SK-N-SH (cell line): ENCODE measurements around the gene SLC8A1.

Source experiments
- EP300 ChIP-seq, 2 experiments: IDR thresholded peaks; 2 replicates each; pipeline versions ENCODE4 v1.4.0 to v1.6.1; 2012; ENCODE audit warnings: borderline replicate concordance in 1 of 2, low read depth in 1 of 2, low read length in 1 of 2
- GABPA ChIP-seq: IDR thresholded peaks from 2 replicates; pipeline ENCODE4 v1.4.0; 2012; ENCODE audit warnings: low read depth, mild to moderate bottlenecking
- POLR2AphosphoS5 ChIP-seq: IDR thresholded peaks from 2 replicates; pipeline ENCODE4 v1.6.1; 2012; ENCODE audit warnings: low read depth, low read length
- RCOR1 ChIP-seq: fragments of 150-350 bp; IDR thresholded peaks from 2 replicates; pipeline ENCODE4 v1.6.1; 2017; ENCODE audit warnings: antibody characterized with exemption, low read length
- SIN3A ChIP-seq: IDR thresholded peaks from 2 replicates; pipeline ENCODE4 v1.6.1; 2012; ENCODE audit warnings: low read depth, mild to moderate bottlenecking, low read length, moderate library complexity, borderline replicate concordance
- TCF12 ChIP-seq: IDR thresholded peaks from 2 replicates; pipeline ENCODE4 v1.4.0; 2012
- TF ChIP-seq, protein P1 (sequence below): fragments of 200-600 bp; sonication (generic); IDR thresholded peaks from 2 replicates; pipeline ENCODE4 v1.6.1; 2017; ENCODE audit warnings: antibody characterized with exemption, mild to moderate bottlenecking, moderate library complexity
- TF ChIP-seq, protein P2 (sequence below): IDR thresholded peaks from 2 replicates; pipeline ENCODE4 v1.4.0; 2012; ENCODE audit warnings: low read depth, borderline replicate concordance
- TF ChIP-seq, protein P3 (sequence below): IDR thresholded peaks from 2 replicates; pipeline ENCODE4 v1.6.1; 2012; ENCODE audit warnings: mild to moderate bottlenecking, low read depth, low read length, moderate library complexity

DNA sequence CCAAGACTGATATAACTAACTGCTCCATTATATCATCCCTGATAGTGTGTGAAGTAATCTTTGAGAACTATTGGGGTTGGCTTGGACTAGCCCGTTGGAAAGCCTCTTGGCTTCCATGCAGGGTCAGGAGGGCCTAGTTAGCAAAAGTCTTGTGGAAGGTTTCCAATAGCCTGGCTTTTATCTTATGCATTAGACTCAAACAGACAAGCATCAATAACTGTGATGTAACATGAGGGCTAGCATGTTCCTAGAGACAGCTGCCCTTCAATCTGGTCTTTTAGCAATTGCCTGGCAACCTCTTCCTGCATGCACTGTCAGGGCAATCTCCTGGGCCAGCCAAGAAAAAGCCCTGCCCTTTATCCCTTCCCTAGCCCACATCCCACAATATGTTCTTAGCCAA lies 18.2 kb downstream of the SLC8A1 start:
- TF ChIP-seq EP300 (IDR thresholded peaks at IDR 0.05; ENCODE audit: borderline replicate concordance in 1 of 2, low read depth in 1 of 2, low read length in 1 of 2) (0 out of 4 replicates have a peak, but pooled peaks of 1 of the 2 experiments have one; percentile 21), POLR2AphosphoS5 (no peak), RCOR1 (no peak), GABPA (no peak), TCF12 (peak; percentile 53), SIN3A (no peak)
- TF ChIP-seq, protein P1, sequence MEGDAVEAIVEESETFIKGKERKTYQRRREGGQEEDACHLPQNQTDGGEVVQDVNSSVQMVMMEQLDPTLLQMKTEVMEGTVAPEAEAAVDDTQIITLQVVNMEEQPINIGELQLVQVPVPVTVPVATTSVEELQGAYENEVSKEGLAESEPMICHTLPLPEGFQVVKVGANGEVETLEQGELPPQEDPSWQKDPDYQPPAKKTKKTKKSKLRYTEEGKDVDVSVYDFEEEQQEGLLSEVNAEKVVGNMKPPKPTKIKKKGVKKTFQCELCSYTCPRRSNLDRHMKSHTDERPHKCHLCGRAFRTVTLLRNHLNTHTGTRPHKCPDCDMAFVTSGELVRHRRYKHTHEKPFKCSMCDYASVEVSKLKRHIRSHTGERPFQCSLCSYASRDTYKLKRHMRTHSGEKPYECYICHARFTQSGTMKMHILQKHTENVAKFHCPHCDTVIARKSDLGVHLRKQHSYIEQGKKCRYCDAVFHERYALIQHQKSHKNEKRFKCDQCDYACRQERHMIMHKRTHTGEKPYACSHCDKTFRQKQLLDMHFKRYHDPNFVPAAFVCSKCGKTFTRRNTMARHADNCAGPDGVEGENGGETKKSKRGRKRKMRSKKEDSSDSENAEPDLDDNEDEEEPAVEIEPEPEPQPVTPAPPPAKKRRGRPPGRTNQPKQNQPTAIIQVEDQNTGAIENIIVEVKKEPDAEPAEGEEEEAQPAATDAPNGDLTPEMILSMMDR, result no peak
- TF ChIP-seq, protein P2, sequence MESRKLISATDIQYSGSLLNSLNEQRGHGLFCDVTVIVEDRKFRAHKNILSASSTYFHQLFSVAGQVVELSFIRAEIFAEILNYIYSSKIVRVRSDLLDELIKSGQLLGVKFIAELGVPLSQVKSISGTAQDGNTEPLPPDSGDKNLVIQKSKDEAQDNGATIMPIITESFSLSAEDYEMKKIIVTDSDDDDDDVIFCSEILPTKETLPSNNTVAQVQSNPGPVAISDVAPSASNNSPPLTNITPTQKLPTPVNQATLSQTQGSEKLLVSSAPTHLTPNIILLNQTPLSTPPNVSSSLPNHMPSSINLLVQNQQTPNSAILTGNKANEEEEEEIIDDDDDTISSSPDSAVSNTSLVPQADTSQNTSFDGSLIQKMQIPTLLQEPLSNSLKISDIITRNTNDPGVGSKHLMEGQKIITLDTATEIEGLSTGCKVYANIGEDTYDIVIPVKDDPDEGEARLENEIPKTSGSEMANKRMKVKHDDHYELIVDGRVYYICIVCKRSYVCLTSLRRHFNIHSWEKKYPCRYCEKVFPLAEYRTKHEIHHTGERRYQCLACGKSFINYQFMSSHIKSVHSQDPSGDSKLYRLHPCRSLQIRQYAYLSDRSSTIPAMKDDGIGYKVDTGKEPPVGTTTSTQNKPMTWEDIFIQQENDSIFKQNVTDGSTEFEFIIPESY, result no peak
- TF ChIP-seq, protein P3, sequence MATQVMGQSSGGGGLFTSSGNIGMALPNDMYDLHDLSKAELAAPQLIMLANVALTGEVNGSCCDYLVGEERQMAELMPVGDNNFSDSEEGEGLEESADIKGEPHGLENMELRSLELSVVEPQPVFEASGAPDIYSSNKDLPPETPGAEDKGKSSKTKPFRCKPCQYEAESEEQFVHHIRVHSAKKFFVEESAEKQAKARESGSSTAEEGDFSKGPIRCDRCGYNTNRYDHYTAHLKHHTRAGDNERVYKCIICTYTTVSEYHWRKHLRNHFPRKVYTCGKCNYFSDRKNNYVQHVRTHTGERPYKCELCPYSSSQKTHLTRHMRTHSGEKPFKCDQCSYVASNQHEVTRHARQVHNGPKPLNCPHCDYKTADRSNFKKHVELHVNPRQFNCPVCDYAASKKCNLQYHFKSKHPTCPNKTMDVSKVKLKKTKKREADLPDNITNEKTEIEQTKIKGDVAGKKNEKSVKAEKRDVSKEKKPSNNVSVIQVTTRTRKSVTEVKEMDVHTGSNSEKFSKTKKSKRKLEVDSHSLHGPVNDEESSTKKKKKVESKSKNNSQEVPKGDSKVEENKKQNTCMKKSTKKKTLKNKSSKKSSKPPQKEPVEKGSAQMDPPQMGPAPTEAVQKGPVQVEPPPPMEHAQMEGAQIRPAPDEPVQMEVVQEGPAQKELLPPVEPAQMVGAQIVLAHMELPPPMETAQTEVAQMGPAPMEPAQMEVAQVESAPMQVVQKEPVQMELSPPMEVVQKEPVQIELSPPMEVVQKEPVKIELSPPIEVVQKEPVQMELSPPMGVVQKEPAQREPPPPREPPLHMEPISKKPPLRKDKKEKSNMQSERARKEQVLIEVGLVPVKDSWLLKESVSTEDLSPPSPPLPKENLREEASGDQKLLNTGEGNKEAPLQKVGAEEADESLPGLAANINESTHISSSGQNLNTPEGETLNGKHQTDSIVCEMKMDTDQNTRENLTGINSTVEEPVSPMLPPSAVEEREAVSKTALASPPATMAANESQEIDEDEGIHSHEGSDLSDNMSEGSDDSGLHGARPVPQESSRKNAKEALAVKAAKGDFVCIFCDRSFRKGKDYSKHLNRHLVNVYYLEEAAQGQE, result no peak
